ENCODE measurements around the gene MRPL14. TPM values are rescaled to one million over a fixed set of nuclear protein-coding genes. Genes with fewer than 3 reads are reported as not detected.
A peak's percentile ranks its signal among the peaks of the same experiment; 100 is the strongest.

The MRPL14 gene
- total RNA-seq, 1 donor from 2014 or later: 45.5 TPM

- H3K27me3 Mint-ChIP-seq: no peaks in the 10 kb centered on the region
- H3K27ac Mint-ChIP-seq: no peak overlapping the region
- DNase-seq (ENCODE audit: extremely low spot score, unreplicated experiment): no peak
- H3K4me3 Mint-ChIP-seq: no peak overlapping the region
- peaks cover 30% of the 10 kb centered on the region for H3K36me3 Mint-ChIP-seq
- no peaks in the 10 kb centered on the region for H3K4me1 Mint-ChIP-seq (ENCODE audit: unreplicated experiment)
- no peak for TF ChIP-seq CTCF (conservative IDR thresholded peaks at IDR 0.05)
- no peaks in the 10 kb centered on the region for H3K9me3 Mint-ChIP-seq
These were observed 16.5 kb upstream of the MRPL14 start for GRCh38 chr6:44143731-44144130.

- Mint-ChIP-seq H3K9me3 (no peaks in the 10 kb centered on the region), H3K27ac (no peak overlapping the region), H3K27me3 (no peaks in the 10 kb centered on the region), H3K4me3 (no peak overlapping the region), H3K36me3 (peaks cover 28% of the 10 kb centered on the region), H3K4me1 (ENCODE audit: unreplicated experiment) (no peaks in the 10 kb centered on the region)
- TF ChIP-seq CTCF (conservative IDR thresholded peaks at IDR 0.05): no peak
- DNase-seq (ENCODE audit: extremely low spot score, unreplicated experiment): no peak
These were observed 15.6 kb upstream of the MRPL14 start for GRCh38 chr6:44142835-44143234.

- TF ChIP-seq CTCF (conservative IDR thresholded peaks at IDR 0.05): no peak
- H3K4me1 Mint-ChIP-seq (ENCODE audit: unreplicated experiment): peaks cover 13% of the 10 kb centered on the region
- no peak overlapping the region for H3K27ac Mint-ChIP-seq
- peaks cover 22% of the 10 kb centered on the region for H3K36me3 Mint-ChIP-seq
- no peak for DNase-seq (ENCODE audit: extremely low spot score, unreplicated experiment)
- H3K9me3 Mint-ChIP-seq: no peaks in the 10 kb centered on the region
- H3K27me3 Mint-ChIP-seq: no peaks in the 10 kb centered on the region
- H3K4me3 Mint-ChIP-seq: no peak overlapping the region
These were observed 12.1 kb upstream of the MRPL14 start for GRCh38 chr6:44139351-44139743.

- H3K27ac Mint-ChIP-seq: no peak overlapping the region
- H3K9me3 Mint-ChIP-seq: no peaks in the 10 kb centered on the region
- H3K4me3 Mint-ChIP-seq: no peak overlapping the region
- no peak for DNase-seq (ENCODE audit: extremely low spot score, unreplicated experiment)
- peaks cover 16% of the 10 kb centered on the region for H3K4me1 Mint-ChIP-seq (ENCODE audit: unreplicated experiment)
- H3K36me3 Mint-ChIP-seq: peaks cover 22% of the 10 kb centered on the region
- H3K27me3 Mint-ChIP-seq: no peaks in the 10 kb centered on the region
- no peak for TF ChIP-seq CTCF (conservative IDR thresholded peaks at IDR 0.05)
These were observed 11.6 kb upstream of the MRPL14 start for GRCh38 chr6:44138717-44139350.

GRCh38 chr6:44135875-44136274 is 8.6 kb upstream of the MRPL14 start:
- peaks cover 41% of the 10 kb centered on the region for H3K4me1 Mint-ChIP-seq (ENCODE audit: unreplicated experiment)
- peaks cover 9% of the 10 kb centered on the region for H3K36me3 Mint-ChIP-seq
- TF ChIP-seq CTCF (conservative IDR thresholded peaks at IDR 0.05): peak; percentile 30
- no peaks in the 10 kb centered on the region for H3K27me3 Mint-ChIP-seq
- no peak overlapping the region for H3K4me3 Mint-ChIP-seq
- DNase-seq (ENCODE audit: extremely low spot score, unreplicated experiment): no peak
- no peaks in the 10 kb centered on the region for H3K9me3 Mint-ChIP-seq
- peak overlapping the region; percentile 36 for H3K27ac Mint-ChIP-seq

Measured in type B pancreatic cell (in vitro differentiated cells).